Hepatocyte (in vitro differentiated cells): Measurements from ENCODE around the gene OPN3. TPM values are rescaled to one million over a fixed set of nuclear protein-coding genes. Genes with fewer than 3 reads are reported as not detected.

Source experiments
- DNase-seq: peaks from one replicate; pipeline ENCODE4 v3.0.0-alpha.2; 2016; ENCODE audit warnings: low spot score
- H2AFZ ChIP-seq: fragments of 200-600 bp; sonication (generic); 2 replicates; pipeline ENCODE4 v1.6.0; 2016; ENCODE audit warnings: antibody characterized with exemption, mild to moderate bottlenecking
- H3K27ac ChIP-seq: fragments of 200-600 bp; sonication (generic); 2 replicates; pipeline ENCODE4 v1.5.1; 2016; ENCODE audit warnings: mild to moderate bottlenecking
- H3K27me3 ChIP-seq: fragments of 200-600 bp; sonication (generic); 2 replicates; pipeline ENCODE4 v1.6.1; 2016
- H3K36me3 ChIP-seq: fragments of 200-600 bp; sonication (generic); replicated peaks from 2 replicates; pipeline ENCODE4 v1.5.1; 2016; ENCODE audit warnings: low read depth; ENCODE audit not compliant: insufficient read depth
- H3K4me1 ChIP-seq: fragments of 200-600 bp; sonication (generic); 2 replicates; pipeline ENCODE4 v1.5.1; 2016; ENCODE audit warnings: mild to moderate bottlenecking, moderate library complexity; ENCODE audit not compliant: insufficient read depth
- H3K4me2 ChIP-seq: fragments of 200-600 bp; sonication (generic); 2 replicates; pipeline ENCODE4 v1.6.0; 2016
- H3K4me3 ChIP-seq: fragments of 200-600 bp; sonication (generic); 2 replicates; pipeline ENCODE4 v1.5.1; 2016; ENCODE audit warnings: mild to moderate bottlenecking
- H3K79me2 ChIP-seq: fragments of 200-600 bp; sonication (generic); 2 replicates; pipeline ENCODE4 v1.6.0; 2017; ENCODE audit warnings: mild to moderate bottlenecking
- H3K9me2 ChIP-seq: fragments of 200-600 bp; sonication (generic); replicated peaks from 2 replicates; pipeline ENCODE4 v1.6.0; 2017; ENCODE audit warnings: mild to moderate bottlenecking; ENCODE audit not compliant: insufficient read depth
- H3K9me3 ChIP-seq: fragments of 200-600 bp; sonication (generic); 2 replicates; pipeline ENCODE4 v1.5.1; 2016; ENCODE audit warnings: low read depth, mild to moderate bottlenecking
- H4K20me1 ChIP-seq: fragments of 200-600 bp; sonication (generic); 2 replicates; pipeline ENCODE4 v1.6.0; 2016; ENCODE audit warnings: mild to moderate bottlenecking; ENCODE audit not compliant: insufficient read depth, poor library complexity, severe bottlenecking
- CTCF ChIP-seq: fragments of 200-600 bp; sonication (generic); IDR thresholded peaks from 2 replicates; pipeline ENCODE4 v1.5.1; 2016; ENCODE audit warnings: antibody characterized with exemption, mild to moderate bottlenecking; ENCODE audit not compliant: poor library complexity
- EZH2 ChIP-seq: fragments of 200-600 bp; sonication (generic); IDR thresholded peaks from 2 replicates; pipeline ENCODE4 v1.6.1; 2016; ENCODE audit warnings: antibody characterized with exemption, mild to moderate bottlenecking, borderline replicate concordance
- EZH2phosphoT487 ChIP-seq: fragments of 200-600 bp; sonication (generic); IDR thresholded peaks from one replicate; pipeline ENCODE4 v1.6.1; 2018; ENCODE audit warnings: antibody characterized with exemption, mild to moderate bottlenecking, low read depth, moderate library complexity; ENCODE audit not compliant: unreplicated experiment, severe bottlenecking
- WGBS: methylation state at CpG from one replicate; pipeline ENCODE4 v1.1.6; 2016; ENCODE audit warnings: low lambda C conversion rate; ENCODE audit errors: missing lambda C conversion rate; 5-methylcytosine and 5-hydroxymethylcytosine counted together
- polyA plus RNA-seq: library from polyadenylated mRNA; unstranded; fragments of >200 nt; fragmentation: Nextera tagmentation; extraction: Ambion mirVana; gene quantifications from 2 replicates; pipeline ENCODE4 v1.2.1, GENCODE V29; 2016
- total RNA-seq: library from RNA; depleted of rRNA; stranded (reverse); fragments of >200 nt; gene quantifications from 2 replicates; pipeline ENCODE4 v1.2.3, GENCODE V29; 2014

The OPN3 gene
- total and polyA plus RNA-seq, 2 experiments from 2014 or later = 40.0 to 75.8 TPM

- Histone ChIP-seq H3K4me1 (peaks cover 17% of the 10 kb centered on the region), H3K79me2 (no peaks in the 10 kb centered on the region), H3K27ac (no peak overlapping the region), H3K4me3 (no peak overlapping the region), H3K36me3 (no peaks in the 10 kb centered on the region), H3K27me3 (no peaks in the 10 kb centered on the region), H3K4me2 (no peak overlapping the region), H3K9me3 (no peaks in the 10 kb centered on the region), H3K9me2 (no peaks in the 10 kb centered on the region), H2AFZ (no peak overlapping the region), H4K20me1 (no peaks in the 10 kb centered on the region)
- no peak for TF ChIP-seq EZH2phosphoT487
- no peak for TF ChIP-seq EZH2
- TF ChIP-seq CTCF = no peak
- DNase-seq = no peak
- 93% methylated on average over 4 of the region's 4 CpGs for WGBS
These were observed 26.0 kb downstream of the OPN3 start for GRCh38 chr1:241614144-241614543.

GRCh38 chr1:241612533-241613477, 27.4 kb downstream of the OPN3 start:
- Histone ChIP-seq H3K4me1 (peaks cover 17% of the 10 kb centered on the region), H3K79me2 (no peaks in the 10 kb centered on the region), H3K9me3 (no peaks in the 10 kb centered on the region), H3K4me2 (no peak overlapping the region), H3K9me2 (no peaks in the 10 kb centered on the region), H2AFZ (no peak overlapping the region), H3K27me3 (no peaks in the 10 kb centered on the region), H3K27ac (peak overlapping the region; percentile 25), H4K20me1 (no peaks in the 10 kb centered on the region), H3K4me3 (no peak overlapping the region), H3K36me3 (no peaks in the 10 kb centered on the region)
- TF ChIP-seq CTCF = no peak
- no peak for TF ChIP-seq EZH2phosphoT487
- no peak for TF ChIP-seq EZH2
- DNase-seq = peak; percentile 21
- WGBS = 83% methylated on average over 9 of the region's 9 CpGs

- H3K27me3 ChIP-seq = no peaks in the 10 kb centered on the region
- peaks cover 17% of the 10 kb centered on the region for H3K4me1 ChIP-seq
- no peaks in the 10 kb centered on the region for H3K79me2 ChIP-seq
- no peaks in the 10 kb centered on the region for H4K20me1 ChIP-seq
- H3K4me2 ChIP-seq = no peak overlapping the region
- peak overlapping the region; percentile 0 for H3K27ac ChIP-seq
- H3K9me2 ChIP-seq = no peaks in the 10 kb centered on the region
- H2AFZ ChIP-seq = no peak overlapping the region
- no peaks in the 10 kb centered on the region for H3K36me3 ChIP-seq
- no peak for TF ChIP-seq CTCF
- no peak for TF ChIP-seq EZH2phosphoT487
- TF ChIP-seq EZH2 = no peak
- no peaks in the 10 kb centered on the region for H3K9me3 ChIP-seq
- 88% methylated on average over 1 of the region's 1 CpG for WGBS
- no peak for DNase-seq
- H3K4me3 ChIP-seq = no peak overlapping the region
These were observed 28.4 kb downstream of the OPN3 start for GRCh38 chr1:241611736-241612135.
